Measurements from ENCODE around the gene ZC3H12A.

The ZC3H12A gene

GRCh38 chr1:37479255-37480124 lies 5.1 kb downstream of the ZC3H12A start:
- DNase-seq, result peak; percentile 89 to 95 (median 94)

GRCh38 chr1:37480125-37480466 lies 5.7 kb downstream of the ZC3H12A start:
- no peak for DNase-seq

- DNase-seq, result no peak
Measured at GRCh38 chr1:37480581-37481288, 6.4 kb downstream of the ZC3H12A start.

GRCh38 chr1:37481289-37482003 lies 7.1 kb downstream of the ZC3H12A start:
- DNase-seq, result peak; percentile 52 to 70 (median 59)

DNA sequence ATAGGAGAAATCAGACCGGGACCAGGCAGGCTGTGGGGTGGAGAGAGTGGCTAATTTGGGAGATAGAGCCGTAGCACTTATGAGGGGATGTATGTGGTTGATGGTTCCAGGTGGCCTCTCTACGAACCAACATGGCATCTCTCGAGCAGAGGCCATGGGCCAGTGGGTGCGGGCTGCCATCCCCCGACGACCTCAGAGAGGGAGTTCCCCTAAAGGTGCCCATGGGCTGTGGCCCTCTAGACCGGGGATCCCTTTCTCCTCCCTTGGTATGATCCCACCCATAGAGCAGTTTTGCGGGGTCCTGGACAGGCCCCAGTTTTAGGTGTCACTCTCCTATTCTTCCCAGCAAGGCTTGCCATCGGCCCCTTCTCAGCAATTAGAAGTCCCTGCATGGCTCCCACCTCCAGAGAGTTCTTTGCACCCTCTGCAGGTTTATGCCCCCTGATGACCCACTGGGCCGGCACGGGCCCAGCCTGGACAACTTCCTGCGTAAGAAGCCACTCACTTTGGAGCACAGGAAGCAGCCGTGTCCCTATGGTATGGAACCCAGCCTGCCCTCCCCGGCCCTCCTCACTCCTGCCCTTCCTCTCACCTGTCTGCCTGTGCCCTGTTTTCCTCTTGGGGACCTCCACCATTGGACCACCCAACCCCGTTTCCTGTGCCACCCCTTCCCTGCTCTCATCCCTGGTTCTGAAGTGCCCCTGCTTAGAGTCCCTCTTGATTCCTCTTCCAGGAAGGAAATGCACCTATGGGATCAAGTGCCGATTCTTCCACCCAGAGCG lies 7.8 kb downstream of the ZC3H12A start:
- DNase-seq, result no peak

DNA sequence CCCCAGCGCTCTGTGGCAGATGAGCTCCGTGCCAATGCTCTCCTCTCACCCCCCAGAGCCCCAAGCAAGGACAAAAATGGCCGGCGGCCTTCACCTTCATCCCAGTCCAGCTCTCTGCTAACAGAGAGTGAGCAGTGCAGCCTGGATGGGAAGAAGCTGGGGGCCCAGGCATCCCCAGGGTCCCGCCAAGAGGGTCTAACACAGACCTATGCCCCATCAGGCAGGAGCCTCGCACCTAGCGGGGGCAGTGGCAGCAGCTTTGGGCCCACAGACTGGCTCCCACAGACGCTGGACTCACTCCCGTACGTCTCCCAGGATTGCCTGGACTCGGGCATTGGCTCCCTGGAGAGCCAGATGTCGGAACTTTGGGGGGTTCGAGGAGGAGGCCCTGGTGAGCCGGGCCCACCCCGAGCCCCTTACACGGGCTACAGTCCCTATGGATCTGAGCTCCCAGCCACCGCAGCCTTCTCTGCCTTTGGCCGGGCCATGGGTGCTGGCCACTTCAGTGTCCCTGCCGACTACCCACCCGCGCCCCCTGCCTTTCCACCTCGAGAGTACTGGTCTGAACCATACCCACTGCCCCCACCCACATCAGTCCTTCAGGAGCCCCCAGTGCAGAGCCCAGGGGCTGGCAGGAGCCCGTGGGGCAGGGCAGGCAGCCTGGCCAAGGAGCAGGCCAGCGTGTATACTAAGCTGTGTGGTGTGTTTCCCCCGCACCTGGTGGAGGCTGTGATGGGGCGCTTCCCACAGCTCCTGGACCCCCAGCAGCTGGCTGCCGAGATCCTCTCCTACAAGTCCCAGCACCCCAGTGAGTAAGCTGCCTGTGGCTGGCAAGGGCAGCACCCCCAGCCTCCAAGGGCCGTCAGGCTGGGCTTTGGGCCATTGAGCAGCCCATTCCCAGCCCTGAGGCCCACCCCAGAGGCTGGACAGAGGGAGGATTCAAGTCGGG lies 8.7 kb downstream of the ZC3H12A start:
- no peak for DNase-seq

DNA sequence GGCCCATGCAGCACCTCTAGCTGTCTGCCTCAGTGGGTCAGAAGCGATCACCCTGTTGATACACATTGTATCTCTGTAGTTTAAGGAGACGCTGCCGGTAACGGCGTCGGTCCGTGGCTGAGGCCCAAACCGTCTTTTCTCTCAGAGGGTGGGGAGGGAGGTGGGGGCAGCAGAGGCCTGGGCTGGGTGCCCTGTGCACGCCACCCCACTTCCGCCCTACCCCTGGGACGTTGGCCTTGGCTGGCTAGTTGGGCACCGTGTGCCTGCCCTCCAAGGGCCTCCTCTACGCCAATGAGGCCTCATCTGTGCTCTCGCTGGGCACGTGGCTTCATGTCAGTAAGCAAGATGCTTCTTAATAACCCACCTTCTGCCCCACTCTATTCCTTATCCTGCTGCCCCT lies 9.4 kb downstream of the ZC3H12A start:
- no peak for DNase-seq

DNA sequence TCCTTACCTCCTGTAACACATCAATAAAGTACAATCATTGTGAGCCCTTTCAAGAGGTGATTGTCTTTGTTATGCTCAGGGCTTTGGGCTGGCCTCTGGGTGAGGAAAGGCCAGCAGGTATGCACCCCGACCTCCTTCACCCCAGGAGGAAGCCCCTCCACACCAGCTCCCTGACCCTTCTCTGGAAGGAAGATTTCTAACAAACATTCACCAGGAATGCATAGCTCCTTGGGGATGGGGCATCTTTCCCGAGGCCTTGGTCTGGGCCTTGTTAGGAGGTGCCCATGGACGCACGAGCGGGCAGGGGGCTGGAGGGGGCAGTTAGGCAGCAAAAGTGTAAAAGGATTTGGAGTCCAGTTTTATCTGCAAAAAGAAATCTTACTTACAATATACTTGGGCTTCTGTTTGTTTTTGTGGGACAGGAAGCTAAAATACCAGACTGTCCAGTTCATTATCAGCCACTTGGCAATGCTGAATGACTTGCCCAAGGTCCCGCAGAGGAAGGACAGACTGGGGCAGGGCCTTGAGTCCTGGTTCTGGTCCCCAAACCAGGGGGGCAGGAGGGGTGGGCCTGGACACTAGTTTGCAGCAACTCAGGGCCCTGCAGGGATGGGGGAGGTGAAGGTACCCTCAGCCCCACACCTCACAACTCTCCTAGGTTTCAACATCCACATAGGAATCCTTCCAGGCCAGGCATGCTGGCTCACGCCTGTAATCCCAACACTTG lies 10.1 kb downstream of the ZC3H12A start:
- DNase-seq, result no peak

- DNase-seq, result peak in 1 of 4 experiments; percentile 16
Measured at GRCh38 chr1:37485902-37486679, 11.7 kb downstream of the ZC3H12A start.

DNA sequence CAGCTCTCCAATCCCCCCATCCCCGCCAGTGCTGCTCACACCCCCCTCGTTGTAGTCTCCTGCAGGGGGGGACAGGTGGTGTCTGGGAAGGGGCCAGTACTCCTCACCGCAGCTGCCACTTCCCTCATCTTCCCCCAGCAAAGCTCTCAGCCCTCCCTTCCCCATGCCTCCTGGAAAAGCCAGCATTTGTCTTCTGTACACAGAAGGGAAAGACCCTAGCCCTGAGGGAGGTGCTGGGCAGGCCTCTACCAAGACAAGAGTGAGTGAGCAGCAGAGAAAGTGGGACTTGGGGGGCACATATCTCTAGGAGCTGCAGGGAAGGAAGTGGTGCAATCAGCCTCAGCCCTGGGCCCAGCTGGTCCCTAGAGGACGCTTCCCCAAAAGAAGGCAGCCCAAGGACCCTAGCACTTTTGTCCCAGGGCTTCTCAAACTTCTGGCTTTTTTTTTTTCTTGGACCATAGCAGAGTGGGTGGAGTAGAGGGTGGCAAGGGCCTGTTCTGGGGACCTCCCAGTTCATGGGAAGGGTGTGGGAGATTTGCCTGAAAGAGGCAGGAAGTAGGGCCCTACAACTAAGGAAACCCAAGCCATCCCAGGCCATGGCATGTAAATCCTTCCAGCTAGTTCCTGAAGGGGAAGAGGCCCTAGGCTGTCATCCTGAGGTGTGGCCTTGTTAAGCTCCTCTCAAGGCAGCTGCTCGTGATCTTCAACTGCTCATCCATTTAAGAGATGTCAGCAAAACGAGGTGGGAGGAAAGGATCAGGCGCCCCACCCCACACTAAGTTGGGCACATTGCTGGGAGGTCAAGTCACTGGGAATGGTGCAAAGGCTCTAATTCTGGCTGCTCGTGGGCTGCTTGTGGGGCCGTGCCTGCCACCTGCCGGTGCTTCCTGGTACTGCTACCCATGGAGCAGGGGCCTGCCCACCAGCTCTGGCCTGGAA lies 12.6 kb downstream of the ZC3H12A start:
- peak; percentile 81 to 91 (median 83) for DNase-seq

- DNase-seq, result no peak
Measured at GRCh38 chr1:37487619-37487984, 13.2 kb downstream of the ZC3H12A start.

GRCh38 chr1:37493336-37494098 lies 19.1 kb downstream of the ZC3H12A start:
- no peak for DNase-seq

GRCh38 chr1:37495875-37496274 lies 21.5 kb downstream of the ZC3H12A start:
- no peak for DNase-seq

GRCh38 chr1:37497832-37498231 lies 23.5 kb downstream of the ZC3H12A start:
- DNase-seq, result no peak

- peak in 2 of 4 experiments; percentile 13 to 49 for DNase-seq
Measured at GRCh38 chr1:37498872-37499617, 24.7 kb downstream of the ZC3H12A start.

- no peak for DNase-seq
Measured at GRCh38 chr1:37501661-37502060, 27.3 kb downstream of the ZC3H12A start.

GRCh38 chr1:37502104-37502503 lies 27.7 kb downstream of the ZC3H12A start:
- DNase-seq, result no peak

All from suppressor macrophage (primary cell).